ENCODE measurements around the gene PCBP1. TPM values are rescaled to one million over a fixed set of nuclear protein-coding genes. Genes with fewer than 3 reads are reported as not detected.

PCBP1 gene
- total and polyA plus RNA-seq, 9 of the 15 experiments (the other 6 are each of a cell fraction or from before 2014, with no cell fraction given), result 19.2 to 407 (median 78.1) TPM

DNA sequence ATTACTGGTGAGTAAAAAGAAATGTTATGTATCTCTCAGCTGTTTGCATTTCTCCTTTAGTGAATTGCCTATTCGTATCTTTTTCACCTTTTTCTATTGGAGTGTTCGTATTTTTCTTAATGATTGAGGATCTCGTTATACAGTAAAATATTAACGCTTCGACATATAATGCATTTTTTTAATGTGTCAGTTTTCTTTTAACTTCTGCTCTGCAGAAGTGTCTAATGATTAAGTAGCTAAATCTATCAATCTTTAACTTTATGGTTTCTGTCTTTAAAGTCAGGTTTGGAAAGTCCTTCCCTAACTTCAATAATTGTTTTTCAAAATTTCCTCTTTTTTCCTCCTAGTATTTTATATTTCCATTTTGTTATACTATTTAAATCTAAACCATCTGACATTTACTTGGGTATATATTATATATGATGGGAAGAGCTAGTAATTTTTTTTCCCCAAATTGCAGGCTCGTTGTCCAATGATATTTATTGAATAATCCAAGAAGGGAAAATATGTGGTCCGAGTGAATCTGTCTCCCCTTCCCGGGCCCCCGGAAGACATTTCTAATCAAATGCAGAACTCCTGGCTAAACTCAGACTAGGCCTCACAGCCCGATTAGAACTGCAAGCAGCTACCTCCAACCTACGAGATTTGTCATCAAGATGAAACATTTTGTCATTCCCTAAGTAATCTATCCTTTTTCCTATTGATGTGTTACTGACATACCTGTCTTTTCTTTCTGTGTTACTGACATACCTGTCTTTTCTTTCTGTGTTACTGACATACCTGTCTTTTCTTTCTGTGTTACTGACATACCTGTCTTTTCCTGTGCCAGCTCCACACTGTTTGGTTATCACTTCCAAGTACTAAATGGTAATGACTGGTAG, 17.2 kb downstream of the PCBP1 start (continued):
- TF ChIP-seq ETV1 (tag; conservative IDR thresholded peaks at IDR 0.05; ENCODE audit: low read depth) (0 out of 2 replicates have a peak, but pooled peaks have one; percentile 24), DMBX1 (CRISPR knock-in tag; IDR thresholded peaks at IDR 0.05; ENCODE audit: borderline replicate concordance) (peak; percentile 48; the same call in 1 of the 2 replicates), PTTG1 (tag; IDR thresholded peaks at IDR 0.05; ENCODE audit: low read depth) (0 out of 2 replicates have a peak, but pooled peaks have one; percentile 13), OTX1 (CRISPR knock-in tag; IDR thresholded peaks at IDR 0.05) (0 out of 2 replicates have a peak, but pooled peaks have one; percentile 45), PCBP2 (IDR thresholded peaks at IDR 0.05; ENCODE audit: low read depth, low read length, poor library complexity, severe bottlenecking) (no peak), NCOA2 (IDR thresholded peaks at IDR 0.05; ENCODE audit: partially characterized antibody in 2 of 2) (peak in 1 of 2 experiments; percentile 45), PHTF2 (CRISPR knock-in tag; IDR thresholded peaks at IDR 0.05) (no peak), ZNF766 (CRISPR knock-in tag; conservative IDR thresholded peaks at IDR 0.05) (0 out of 2 replicates have a peak, but pooled peaks have one; percentile 67), ZNF282 (CRISPR knock-in tag; IDR thresholded peaks at IDR 0.05) (no peak), ZEB2 (IDR thresholded peaks at IDR 0.05) (peak; percentile 88), ZNF311 (CRISPR knock-in tag; IDR thresholded peaks at IDR 0.05) (no peak)
- TF ChIP-seq, protein P1, sequence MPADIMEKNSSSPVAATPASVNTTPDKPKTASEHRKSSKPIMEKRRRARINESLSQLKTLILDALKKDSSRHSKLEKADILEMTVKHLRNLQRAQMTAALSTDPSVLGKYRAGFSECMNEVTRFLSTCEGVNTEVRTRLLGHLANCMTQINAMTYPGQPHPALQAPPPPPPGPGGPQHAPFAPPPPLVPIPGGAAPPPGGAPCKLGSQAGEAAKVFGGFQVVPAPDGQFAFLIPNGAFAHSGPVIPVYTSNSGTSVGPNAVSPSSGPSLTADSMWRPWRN (IDR thresholded peaks at IDR 0.05; ENCODE audit: low read depth), result 0 out of 2 replicates have a peak, but pooled peaks have one; percentile 11
- TF ChIP-seq, protein P2, sequence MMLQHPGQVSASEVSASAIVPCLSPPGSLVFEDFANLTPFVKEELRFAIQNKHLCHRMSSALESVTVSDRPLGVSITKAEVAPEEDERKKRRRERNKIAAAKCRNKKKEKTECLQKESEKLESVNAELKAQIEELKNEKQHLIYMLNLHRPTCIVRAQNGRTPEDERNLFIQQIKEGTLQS (IDR thresholded peaks at IDR 0.05), result peak; percentile 23; the same call in 1 of the 2 replicates
- TF ChIP-seq, protein P2 (CRISPR knock-in tag; conservative IDR thresholded peaks at IDR 0.05), result no peak
- TF ChIP-seq, protein P3, sequence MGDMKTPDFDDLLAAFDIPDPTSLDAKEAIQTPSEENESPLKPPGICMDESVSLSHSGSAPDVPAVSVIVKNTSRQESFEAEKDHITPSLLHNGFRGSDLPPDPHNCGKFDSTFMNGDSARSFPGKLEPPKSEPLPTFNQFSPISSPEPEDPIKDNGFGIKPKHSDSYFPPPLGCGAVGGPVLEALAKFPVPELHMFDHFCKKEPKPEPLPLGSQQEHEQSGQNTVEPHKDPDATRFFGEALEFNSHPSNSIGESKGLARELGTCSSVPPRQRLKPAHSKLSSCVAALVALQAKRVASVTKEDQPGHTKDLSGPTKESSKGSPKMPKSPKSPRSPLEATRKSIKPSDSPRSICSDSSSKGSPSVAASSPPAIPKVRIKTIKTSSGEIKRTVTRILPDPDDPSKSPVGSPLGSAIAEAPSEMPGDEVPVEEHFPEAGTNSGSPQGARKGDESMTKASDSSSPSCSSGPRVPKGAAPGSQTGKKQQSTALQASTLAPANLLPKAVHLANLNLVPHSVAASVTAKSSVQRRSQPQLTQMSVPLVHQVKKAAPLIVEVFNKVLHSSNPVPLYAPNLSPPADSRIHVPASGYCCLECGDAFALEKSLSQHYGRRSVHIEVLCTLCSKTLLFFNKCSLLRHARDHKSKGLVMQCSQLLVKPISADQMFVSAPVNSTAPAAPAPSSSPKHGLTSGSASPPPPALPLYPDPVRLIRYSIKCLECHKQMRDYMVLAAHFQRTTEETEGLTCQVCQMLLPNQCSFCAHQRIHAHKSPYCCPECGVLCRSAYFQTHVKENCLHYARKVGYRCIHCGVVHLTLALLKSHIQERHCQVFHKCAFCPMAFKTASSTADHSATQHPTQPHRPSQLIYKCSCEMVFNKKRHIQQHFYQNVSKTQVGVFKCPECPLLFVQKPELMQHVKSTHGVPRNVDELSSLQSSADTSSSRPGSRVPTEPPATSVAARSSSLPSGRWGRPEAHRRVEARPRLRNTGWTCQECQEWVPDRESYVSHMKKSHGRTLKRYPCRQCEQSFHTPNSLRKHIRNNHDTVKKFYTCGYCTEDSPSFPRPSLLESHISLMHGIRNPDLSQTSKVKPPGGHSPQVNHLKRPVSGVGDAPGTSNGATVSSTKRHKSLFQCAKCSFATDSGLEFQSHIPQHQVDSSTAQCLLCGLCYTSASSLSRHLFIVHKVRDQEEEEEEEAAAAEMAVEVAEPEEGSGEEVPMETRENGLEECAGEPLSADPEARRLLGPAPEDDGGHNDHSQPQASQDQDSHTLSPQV (IDR thresholded peaks at IDR 0.05), result peak; percentile 83; the same call in 1 of the 2 replicates
- TF ChIP-seq, protein P4, sequence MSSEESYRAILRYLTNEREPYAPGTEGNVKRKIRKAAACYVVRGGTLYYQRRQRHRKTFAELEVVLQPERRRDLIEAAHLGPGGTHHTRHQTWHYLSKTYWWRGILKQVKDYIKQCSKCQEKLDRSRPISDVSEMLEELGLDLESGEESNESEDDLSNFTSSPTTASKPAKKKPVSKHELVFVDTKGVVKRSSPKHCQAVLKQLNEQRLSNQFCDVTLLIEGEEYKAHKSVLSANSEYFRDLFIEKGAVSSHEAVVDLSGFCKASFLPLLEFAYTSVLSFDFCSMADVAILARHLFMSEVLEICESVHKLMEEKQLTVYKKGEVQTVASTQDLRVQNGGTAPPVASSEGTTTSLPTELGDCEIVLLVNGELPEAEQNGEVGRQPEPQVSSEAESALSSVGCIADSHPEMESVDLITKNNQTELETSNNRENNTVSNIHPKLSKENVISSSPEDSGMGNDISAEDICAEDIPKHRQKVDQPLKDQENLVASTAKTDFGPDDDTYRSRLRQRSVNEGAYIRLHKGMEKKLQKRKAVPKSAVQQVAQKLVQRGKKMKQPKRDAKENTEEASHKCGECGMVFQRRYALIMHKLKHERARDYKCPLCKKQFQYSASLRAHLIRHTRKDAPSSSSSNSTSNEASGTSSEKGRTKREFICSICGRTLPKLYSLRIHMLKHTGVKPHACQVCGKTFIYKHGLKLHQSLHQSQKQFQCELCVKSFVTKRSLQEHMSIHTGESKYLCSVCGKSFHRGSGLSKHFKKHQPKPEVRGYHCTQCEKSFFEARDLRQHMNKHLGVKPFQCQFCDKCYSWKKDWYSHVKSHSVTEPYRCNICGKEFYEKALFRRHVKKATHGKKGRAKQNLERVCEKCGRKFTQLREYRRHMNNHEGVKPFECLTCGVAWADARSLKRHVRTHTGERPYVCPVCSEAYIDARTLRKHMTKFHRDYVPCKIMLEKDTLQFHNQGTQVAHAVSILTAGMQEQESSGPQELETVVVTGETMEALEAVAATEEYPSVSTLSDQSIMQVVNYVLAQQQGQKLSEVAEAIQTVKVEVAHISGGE (CRISPR knock-in tag; IDR thresholded peaks at IDR 0.05), result peak in 1 of 3 experiments; percentile 53; a peak in 1 of 6 replicates

All from K562 (cell line).